ENCODE measurements around the gene TSPYL4. TPM values are rescaled to one million over a fixed set of nuclear protein-coding genes. Genes with fewer than 3 reads are reported as not detected.

TSPYL4 gene
- total and polyA plus RNA-seq, 12 donors: 8.5 to 38.9 (median 28.3) TPM

DNA sequence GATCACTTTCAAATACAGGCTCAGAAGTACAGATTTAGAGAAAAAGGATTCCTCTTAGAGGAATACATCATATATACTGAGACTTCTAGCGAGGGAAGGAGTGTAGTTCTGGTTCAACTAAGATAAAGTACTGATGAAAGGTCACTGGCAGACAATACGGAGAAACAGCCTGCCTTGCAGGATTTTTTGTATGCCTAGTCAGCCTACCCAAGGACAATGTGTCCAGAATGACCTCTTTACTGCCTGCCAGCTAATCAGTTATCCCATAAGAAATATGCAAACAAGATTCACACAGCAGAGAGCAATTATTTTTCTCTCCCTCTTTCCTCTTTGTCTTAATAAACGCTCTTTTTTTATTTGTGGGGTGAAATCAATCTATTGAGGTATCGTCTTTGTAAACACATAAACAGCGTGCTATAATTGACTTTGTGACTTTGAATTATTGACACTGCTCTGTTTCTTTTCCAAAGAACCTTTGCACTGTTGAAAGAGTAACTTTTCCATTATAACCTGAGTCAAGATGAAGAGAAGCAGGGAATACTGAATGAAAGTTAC lies 1.4 kb upstream of the TSPYL4 start:
- H3K4me1 ChIP-seq: peaks cover 0 to 50% (median 43%) of the 10 kb centered on the region in 9 donors
- DNase-seq: no peak
- 30 to 43% methylated on average over 5 of the region's 5 CpGs for WGBS, 2 donors
- no peaks in the 10 kb centered on the region for H3K9me3 ChIP-seq
- TF ChIP-seq, protein P1, sequence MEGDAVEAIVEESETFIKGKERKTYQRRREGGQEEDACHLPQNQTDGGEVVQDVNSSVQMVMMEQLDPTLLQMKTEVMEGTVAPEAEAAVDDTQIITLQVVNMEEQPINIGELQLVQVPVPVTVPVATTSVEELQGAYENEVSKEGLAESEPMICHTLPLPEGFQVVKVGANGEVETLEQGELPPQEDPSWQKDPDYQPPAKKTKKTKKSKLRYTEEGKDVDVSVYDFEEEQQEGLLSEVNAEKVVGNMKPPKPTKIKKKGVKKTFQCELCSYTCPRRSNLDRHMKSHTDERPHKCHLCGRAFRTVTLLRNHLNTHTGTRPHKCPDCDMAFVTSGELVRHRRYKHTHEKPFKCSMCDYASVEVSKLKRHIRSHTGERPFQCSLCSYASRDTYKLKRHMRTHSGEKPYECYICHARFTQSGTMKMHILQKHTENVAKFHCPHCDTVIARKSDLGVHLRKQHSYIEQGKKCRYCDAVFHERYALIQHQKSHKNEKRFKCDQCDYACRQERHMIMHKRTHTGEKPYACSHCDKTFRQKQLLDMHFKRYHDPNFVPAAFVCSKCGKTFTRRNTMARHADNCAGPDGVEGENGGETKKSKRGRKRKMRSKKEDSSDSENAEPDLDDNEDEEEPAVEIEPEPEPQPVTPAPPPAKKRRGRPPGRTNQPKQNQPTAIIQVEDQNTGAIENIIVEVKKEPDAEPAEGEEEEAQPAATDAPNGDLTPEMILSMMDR (IDR thresholded peaks at IDR 0.05): no peak
- peak overlapping the region in 9 of 10 donors; percentile 77 to 92 (median 89) for H3K27ac ChIP-seq
- peak in 2 of 8 donors; percentile 29 to 42 for ATAC-seq
- H3K4me3 ChIP-seq: peak overlapping the region in 8 of 10 donors; percentile 78 to 97 (median 85)
- peaks cover 0 to 18% (median 0%) of the 10 kb centered on the region in 9 donors for H3K36me3 ChIP-seq
- no peaks in the 10 kb centered on the region for H3K27me3 ChIP-seq
- intact Hi-C loops (cut with DNase I): no loop called here

DNA sequence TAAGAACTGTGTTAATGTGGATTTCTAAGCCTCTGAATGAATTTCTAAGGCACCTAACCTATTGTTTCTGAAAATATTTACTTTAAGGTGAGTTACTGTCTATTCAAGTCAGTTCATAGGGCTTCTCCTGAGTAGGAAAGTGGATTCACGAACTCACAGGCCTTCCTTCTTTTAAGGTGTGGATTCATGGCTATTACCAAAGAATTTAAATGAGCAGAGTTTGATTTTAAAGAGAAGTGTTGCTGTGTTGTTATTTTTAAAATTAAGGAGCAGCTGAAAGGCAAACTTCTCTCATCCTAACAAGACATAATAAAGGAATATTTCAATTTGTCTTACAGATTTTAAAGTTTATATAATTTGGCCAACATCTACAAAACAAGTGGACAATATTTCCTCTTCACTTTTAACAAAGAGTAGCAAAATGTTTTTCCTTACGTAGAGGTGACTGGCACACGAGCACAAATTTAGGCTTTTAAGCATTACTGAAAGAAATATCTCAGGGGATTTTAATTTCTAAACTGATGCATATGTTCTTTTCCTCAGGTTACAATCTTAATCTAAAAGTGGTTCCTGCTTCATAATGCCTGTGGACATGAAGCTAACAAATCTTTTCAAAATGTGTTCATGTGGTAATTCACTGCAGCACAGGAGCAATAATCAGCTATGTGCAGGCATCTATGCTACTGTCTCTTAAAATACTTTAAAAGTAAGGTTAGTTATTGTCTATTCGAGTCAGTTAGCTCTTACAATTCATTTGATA lies 602 bp upstream of the TSPYL4 start:
- DNase-seq: no peak
- no peaks in the 10 kb centered on the region for H3K27me3 ChIP-seq
- intact Hi-C loops (cut with DNase I): loop anchor here in 1 of 10 donors (1.0 kb wide), 1 partner anchor 25 kb away; the partner anchor contains the start of gene TSPYL1
- H3K4me1 ChIP-seq: peaks cover 0 to 58% (median 51%) of the 10 kb centered on the region in 9 donors
- peak overlapping the region; percentile 57 to 92 (median 88) for H3K27ac ChIP-seq
- peak overlapping the region; percentile 78 to 97 (median 86) for H3K4me3 ChIP-seq
- peaks cover 0 to 10% (median 0%) of the 10 kb centered on the region in 9 donors for H3K36me3 ChIP-seq
- no peak for ATAC-seq
- TF ChIP-seq, protein P1 (IDR thresholded peaks at IDR 0.05): no peak
- H3K9me3 ChIP-seq: no peaks in the 10 kb centered on the region
- WGBS, 2 donors: 7% methylated on average over 4 of the region's 4 CpGs

- intact Hi-C loops (cut with DNase I): no loop called here
- Histone ChIP-seq H3K4me1 (peaks cover 0 to 70% (median 61%) of the 10 kb centered on the region in 9 donors), H3K4me3 (peak overlapping the region; percentile 78 to 97 (median 86)), H3K36me3 (no peaks in the 10 kb centered on the region), H3K9me3 (no peaks in the 10 kb centered on the region), H3K27ac (peak overlapping the region in 9 of 10 donors; percentile 77 to 92 (median 89)), H3K27me3 (no peaks in the 10 kb centered on the region)
- WGBS, 2 donors: 43 to 51% methylated on average over 11 of the region's 11 CpGs
- ATAC-seq (no peak), DNase-seq (no peak)
- TF ChIP-seq, protein P1 (IDR thresholded peaks at IDR 0.05): no peak
These were observed 729 bp downstream of the TSPYL4 start for GRCh38 chr6:116253188-116253504.

- H3K27ac ChIP-seq: peak overlapping the region in 5 of 10 donors; percentile 3 to 56 (median 29)
These were observed 2.1 kb downstream of the TSPYL4 start for GRCh38 chr6:116251568-116252384.

More at GRCh38 chr6:116251568-116252384, 2.1 kb downstream of the TSPYL4 start:
- H3K36me3 ChIP-seq: no peaks in the 10 kb centered on the region
- TF ChIP-seq, protein P1 (IDR thresholded peaks at IDR 0.05): no peak
- no peaks in the 10 kb centered on the region for H3K27me3 ChIP-seq
- H3K9me3 ChIP-seq: no peaks in the 10 kb centered on the region
- peak overlapping the region in 6 of 10 donors; percentile 16 to 95 (median 28) for H3K4me3 ChIP-seq
- intact Hi-C loops (cut with DNase I): no loop called here
- ATAC-seq (peak in 1 of 8 donors; percentile 21), DNase-seq (no peak)
- H3K4me1 ChIP-seq: peaks cover 0 to 83% (median 62%) of the 10 kb centered on the region in 9 donors
- whole genome bisulfite sequencing, 2 donors: 40 to 53% methylated on average over 6 of the region's 6 CpGs
